ENCODE results near the gene CLSTN2.

- TF ChIP-seq EZH2 (IDR thresholded peaks at IDR 0.05; ENCODE audit: borderline replicate concordance), result no peak
- TF ChIP-seq, protein P1, sequence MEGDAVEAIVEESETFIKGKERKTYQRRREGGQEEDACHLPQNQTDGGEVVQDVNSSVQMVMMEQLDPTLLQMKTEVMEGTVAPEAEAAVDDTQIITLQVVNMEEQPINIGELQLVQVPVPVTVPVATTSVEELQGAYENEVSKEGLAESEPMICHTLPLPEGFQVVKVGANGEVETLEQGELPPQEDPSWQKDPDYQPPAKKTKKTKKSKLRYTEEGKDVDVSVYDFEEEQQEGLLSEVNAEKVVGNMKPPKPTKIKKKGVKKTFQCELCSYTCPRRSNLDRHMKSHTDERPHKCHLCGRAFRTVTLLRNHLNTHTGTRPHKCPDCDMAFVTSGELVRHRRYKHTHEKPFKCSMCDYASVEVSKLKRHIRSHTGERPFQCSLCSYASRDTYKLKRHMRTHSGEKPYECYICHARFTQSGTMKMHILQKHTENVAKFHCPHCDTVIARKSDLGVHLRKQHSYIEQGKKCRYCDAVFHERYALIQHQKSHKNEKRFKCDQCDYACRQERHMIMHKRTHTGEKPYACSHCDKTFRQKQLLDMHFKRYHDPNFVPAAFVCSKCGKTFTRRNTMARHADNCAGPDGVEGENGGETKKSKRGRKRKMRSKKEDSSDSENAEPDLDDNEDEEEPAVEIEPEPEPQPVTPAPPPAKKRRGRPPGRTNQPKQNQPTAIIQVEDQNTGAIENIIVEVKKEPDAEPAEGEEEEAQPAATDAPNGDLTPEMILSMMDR (IDR thresholded peaks at IDR 0.05; ENCODE audit: poor library complexity), result no peak
Measured at GRCh38 chr3:140493271-140493670, 558.3 kb downstream of the CLSTN2 start.

All from hepatocyte (in vitro differentiated cells).